ENCODE measurements around the gene GNE. TPM values are rescaled to one million over a fixed set of nuclear protein-coding genes. Genes with fewer than 3 reads are reported as not detected.

The GNE gene
- total and polyA plus RNA-seq, 9 of the 15 experiments (the other 6 are each of a cell fraction or from before 2014, with no cell fraction given) = 5.1 to 18.6 (median 12.0) TPM

GRCh38 chr9:36258208-36258995 lies at the start of gene GNE (continued):
- TF ChIP-seq MXD1 (CRISPR knock-in tag; IDR thresholded peaks at IDR 0.05; ENCODE audit: borderline replicate concordance, poor library complexity, severe bottlenecking) (no peak), ZNF395 (CRISPR knock-in tag; IDR thresholded peaks at IDR 0.05) (no peak), NR2F6 (CRISPR knock-in tag; IDR thresholded peaks at IDR 0.05) (no peak), FOS (IDR thresholded peaks at IDR 0.05; ENCODE audit: extremely low read depth, insufficient read length) (no peak), PBX2 (CRISPR knock-in tag; IDR thresholded peaks at IDR 0.05; ENCODE audit: low read depth) (no peak), PBX2 (tag; conservative IDR thresholded peaks at IDR 0.05; ENCODE audit: low read depth) (no peak), PRDM10 (IDR thresholded peaks at IDR 0.05; ENCODE audit: partially characterized antibody) (no peak), SIN3A (IDR thresholded peaks at IDR 0.05; ENCODE audit: borderline replicate concordance in 2 of 2, control insufficient read depth in 1 of 2, low read depth in 2 of 2, low read length in 2 of 2) (peak in 1 of 2 experiments; percentile 58; a peak in 2 of 4 replicates), IRF9 (tag; IDR thresholded peaks at IDR 0.05) (no peak), USF2 (CRISPR knock-in tag; IDR thresholded peaks at IDR 0.05) (no peak), MAZ (CRISPR knock-in tag; conservative IDR thresholded peaks at IDR 0.05 in 1 of 2, IDR thresholded peaks at IDR 0.05 in 1 of 2) (peak; percentile 99 to 100), ETV6 (IDR thresholded peaks at IDR 0.05; ENCODE audit: borderline replicate concordance in 1 of 2, low read depth in 2 of 2, low read length in 1 of 2) (no peak), ETV6 (CRISPR knock-in tag; IDR thresholded peaks at IDR 0.05; ENCODE audit: borderline replicate concordance) (no peak)

Data from K562 (cell line).